GM12892 (cell line): ENCODE measurements around the gene ITGB5.

ENCODE experiments used
- POLR2A ChIP-seq: IDR thresholded peaks from 2 replicates; pipeline ENCODE4 v1.6.1; 2011; ENCODE audit warnings: low read depth, low read length, control low read depth
- POLR2AphosphoS5 ChIP-seq: IDR thresholded peaks from 2 replicates; pipeline ENCODE4 v1.6.1; 2011; ENCODE audit warnings: low read depth, low read length, control low read depth

DNA sequence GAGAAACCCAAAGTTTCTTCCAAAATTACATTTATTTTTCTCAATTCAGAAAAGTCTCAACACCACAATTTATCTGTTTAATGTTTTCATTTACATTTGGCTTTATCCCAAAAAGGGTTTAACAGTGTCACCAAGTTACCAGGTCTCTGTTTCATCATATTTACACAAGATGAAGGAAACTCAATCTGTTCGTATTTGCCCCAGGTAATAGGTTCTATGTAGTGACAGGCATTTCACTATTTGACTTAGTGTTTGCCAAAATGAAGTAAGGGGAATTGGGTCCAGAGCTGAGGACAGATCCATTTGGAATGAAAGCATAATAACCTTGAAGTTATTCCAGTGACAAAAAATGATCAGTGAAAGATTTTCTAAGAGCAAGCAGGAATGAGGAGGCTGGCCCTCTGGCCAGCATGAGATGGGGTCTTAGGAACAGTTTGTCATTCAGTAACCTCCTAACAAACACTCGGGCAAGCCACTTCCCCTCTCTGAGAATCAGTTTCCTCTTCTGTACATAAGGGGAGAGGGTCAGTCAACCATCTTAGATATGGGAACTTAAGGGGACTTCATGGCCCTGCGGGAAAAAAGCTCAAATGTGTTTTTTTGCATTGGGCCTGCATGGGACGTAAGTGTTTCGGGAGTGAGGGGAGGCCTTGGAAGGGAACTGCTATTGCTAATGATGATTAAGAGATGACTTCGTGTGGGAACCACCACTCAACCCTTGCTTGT lies 125.1 kb downstream of the ITGB5 start:
- TF ChIP-seq POLR2A: no peak
- no peak for TF ChIP-seq POLR2AphosphoS5
